ENCODE results near the gene NPIPA1. TPM values are rescaled to one million over a fixed set of nuclear protein-coding genes. Genes with fewer than 3 reads are reported as not detected.
"Not testable (repeated sequence)": the region's sequence is repeated elsewhere in the genome, so short reads cannot be mapped to it uniquely, and the experiment has no call there.

Gene NPIPA1
- total RNA-seq, 1 experiment from 2014 or later: 215 TPM

DNA sequence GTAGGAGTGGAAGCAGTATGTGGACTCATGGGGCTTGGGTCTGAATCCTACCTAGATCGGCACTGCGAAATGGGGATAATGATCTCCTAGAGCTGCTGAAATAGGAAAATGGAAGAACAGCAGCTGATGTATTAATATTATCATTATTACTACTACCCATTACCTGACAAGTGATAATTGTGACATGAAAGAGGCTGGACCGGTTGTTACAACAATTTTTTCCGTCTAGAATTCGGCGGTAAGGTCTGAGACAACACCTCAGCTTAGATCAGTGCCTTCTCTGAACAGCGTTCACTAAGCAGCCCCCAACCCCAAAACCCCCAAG lies 37.0 kb downstream of the NPIPA1 start:
- POLR2A ChIA-PET: interaction anchor here (1.1 to 1.2 kb wide), 2 partner anchors 11 to 16 kb away, joined by 4 read pairs; no protein-coding TSS in a partner anchor
- H3K4me3 Mint-ChIP-seq (ENCODE audit: unreplicated experiment): peak overlapping the region; percentile 93
- H3K27ac Mint-ChIP-seq (ENCODE audit: low read depth, unreplicated experiment): peak overlapping the region; percentile 90
- H3K9me3 Mint-ChIP-seq (ENCODE audit: unreplicated experiment); CTCF ChIA-PET; H3K27me3 Mint-ChIP-seq (ENCODE audit: insufficient read depth, unreplicated experiment); BruUV-seq (replicated peaks); intact Hi-C loops (cut with micrococcal nuclease): not testable (repeated sequence)
- peaks cover 21% of the 10 kb centered on the region for H3K4me1 Mint-ChIP-seq (ENCODE audit: insufficient read depth, unreplicated experiment)
- H3K36me3 Mint-ChIP-seq (ENCODE audit: insufficient read depth, unreplicated experiment): peaks cover 13% of the 10 kb centered on the region
- DNase-seq (ENCODE audit: unreplicated experiment): peak; percentile 81

DNA sequence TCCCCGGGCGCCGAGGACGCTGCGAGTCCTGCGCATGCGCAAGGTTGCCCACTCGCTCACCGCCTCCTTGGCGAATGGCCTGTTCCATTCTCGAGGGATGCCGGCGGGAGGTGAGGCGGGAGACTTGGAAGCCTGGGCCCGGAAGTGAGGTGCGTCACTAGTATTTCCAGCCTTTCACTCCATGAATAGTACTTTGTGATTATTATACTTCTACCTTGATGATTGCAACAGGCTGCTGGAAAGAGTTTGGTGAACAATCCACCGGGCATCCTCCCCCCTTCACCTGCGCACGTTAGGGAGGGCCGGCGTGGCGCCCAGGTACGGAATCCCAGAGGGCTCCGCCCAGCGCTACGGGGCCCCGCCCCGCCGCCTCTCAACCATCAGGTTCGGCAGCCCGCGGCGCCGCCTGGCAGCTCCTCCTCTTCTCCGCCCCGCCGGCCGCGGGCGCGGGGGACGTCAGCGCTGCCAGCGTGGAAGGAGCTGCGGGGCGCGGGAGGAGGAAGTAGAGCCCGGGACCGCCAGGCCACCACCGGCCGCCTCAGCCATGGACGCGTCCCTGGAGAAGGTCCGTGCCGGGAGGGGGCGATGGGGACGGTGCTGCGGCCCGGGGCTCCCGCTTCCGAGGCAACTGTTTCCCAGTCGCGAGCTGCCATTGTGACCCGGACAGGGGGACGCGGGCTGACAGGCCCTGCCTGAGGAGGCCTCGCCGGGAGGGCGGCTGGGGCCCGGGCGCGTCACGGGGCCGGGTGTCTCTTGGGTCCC lies 37.6 kb downstream of the NPIPA1 start, which contains the start of gene PDXDC1:
Gene PDXDC1, plus strand, starts transcription at position 371 of the 762 bp plus-strand sequence. Its CDS starts 174 bp downstream, at position 545.
- BruUV-seq (replicated peaks); H3K9me3 Mint-ChIP-seq (ENCODE audit: unreplicated experiment); CTCF ChIA-PET; intact Hi-C loops (cut with micrococcal nuclease); H3K27me3 Mint-ChIP-seq (ENCODE audit: insufficient read depth, unreplicated experiment): not testable (repeated sequence)
- DNase-seq (ENCODE audit: unreplicated experiment): peak; percentile 98
- Mint-ChIP-seq H3K4me1 (ENCODE audit: insufficient read depth, unreplicated experiment) (peaks cover 21% of the 10 kb centered on the region), H3K27ac (ENCODE audit: low read depth, unreplicated experiment) (peak within 1 kb of the TSS; percentile 90), H3K4me3 (ENCODE audit: unreplicated experiment) (peak within 1 kb of the TSS; percentile 93), H3K36me3 (ENCODE audit: insufficient read depth, unreplicated experiment) (peaks cover 18% of the 10 kb centered on the region)
- POLR2A ChIA-PET: interaction anchor here (1.0 to 1.2 kb wide), 4 partner anchors 11 to 49 kb away, joined by 3 to 5 read pairs (median 4); no protein-coding TSS in a partner anchor

DNA sequence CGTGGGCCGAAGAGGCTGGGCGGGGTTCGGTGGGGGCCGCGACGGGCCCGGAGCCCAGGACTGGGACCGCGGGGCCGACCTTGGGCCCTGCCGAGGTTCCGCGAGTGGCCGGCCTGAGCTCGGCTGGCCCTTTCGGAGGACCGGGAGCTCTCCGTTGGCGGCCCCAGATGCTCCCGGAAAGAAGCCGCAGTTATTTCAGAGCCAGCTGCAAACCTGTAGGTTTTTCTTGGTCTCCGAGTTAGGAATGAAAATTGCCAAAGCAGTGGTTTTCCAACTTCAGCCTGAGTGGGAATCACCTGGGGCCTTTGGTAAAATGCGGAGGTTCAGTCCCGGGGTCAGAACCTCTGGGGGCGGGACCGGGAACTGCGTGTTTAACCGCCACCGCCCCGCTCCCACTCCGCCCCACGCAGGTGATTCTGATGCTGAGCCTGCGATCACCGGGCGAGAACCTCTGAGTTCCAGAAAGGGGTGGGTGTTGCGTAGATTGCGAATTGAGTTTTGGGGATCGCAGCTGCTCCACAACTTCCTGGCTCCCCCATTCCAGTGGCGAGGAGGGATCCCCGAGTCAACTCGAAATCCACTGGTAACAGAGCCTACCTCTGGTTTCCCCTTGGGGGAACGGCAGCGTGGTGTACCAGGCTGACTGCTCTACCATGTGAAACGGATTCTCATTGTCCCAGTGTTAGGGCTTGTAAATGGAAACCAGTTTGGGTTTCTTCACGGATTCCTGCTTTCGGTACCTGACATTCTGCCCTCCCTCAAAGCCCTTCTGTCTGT lies 38.4 kb downstream of the NPIPA1 start:
- CTCF ChIA-PET; intact Hi-C loops (cut with micrococcal nuclease); BruUV-seq (replicated peaks); H3K9me3 Mint-ChIP-seq (ENCODE audit: unreplicated experiment); H3K27me3 Mint-ChIP-seq (ENCODE audit: insufficient read depth, unreplicated experiment): not testable (repeated sequence)
- peaks cover 18% of the 10 kb centered on the region for H3K36me3 Mint-ChIP-seq (ENCODE audit: insufficient read depth, unreplicated experiment)
- H3K4me1 Mint-ChIP-seq (ENCODE audit: insufficient read depth, unreplicated experiment): peaks cover 17% of the 10 kb centered on the region
- POLR2A ChIA-PET: interaction anchor here (1.0 to 1.2 kb wide), 4 partner anchors 12 to 48 kb away, joined by 3 to 5 read pairs (median 4); no protein-coding TSS in a partner anchor
- H3K27ac Mint-ChIP-seq (ENCODE audit: low read depth, unreplicated experiment): peak overlapping the region; percentile 90
- DNase-seq (ENCODE audit: unreplicated experiment): peak; percentile 42
- peak overlapping the region; percentile 93 for H3K4me3 Mint-ChIP-seq (ENCODE audit: unreplicated experiment)

DNA sequence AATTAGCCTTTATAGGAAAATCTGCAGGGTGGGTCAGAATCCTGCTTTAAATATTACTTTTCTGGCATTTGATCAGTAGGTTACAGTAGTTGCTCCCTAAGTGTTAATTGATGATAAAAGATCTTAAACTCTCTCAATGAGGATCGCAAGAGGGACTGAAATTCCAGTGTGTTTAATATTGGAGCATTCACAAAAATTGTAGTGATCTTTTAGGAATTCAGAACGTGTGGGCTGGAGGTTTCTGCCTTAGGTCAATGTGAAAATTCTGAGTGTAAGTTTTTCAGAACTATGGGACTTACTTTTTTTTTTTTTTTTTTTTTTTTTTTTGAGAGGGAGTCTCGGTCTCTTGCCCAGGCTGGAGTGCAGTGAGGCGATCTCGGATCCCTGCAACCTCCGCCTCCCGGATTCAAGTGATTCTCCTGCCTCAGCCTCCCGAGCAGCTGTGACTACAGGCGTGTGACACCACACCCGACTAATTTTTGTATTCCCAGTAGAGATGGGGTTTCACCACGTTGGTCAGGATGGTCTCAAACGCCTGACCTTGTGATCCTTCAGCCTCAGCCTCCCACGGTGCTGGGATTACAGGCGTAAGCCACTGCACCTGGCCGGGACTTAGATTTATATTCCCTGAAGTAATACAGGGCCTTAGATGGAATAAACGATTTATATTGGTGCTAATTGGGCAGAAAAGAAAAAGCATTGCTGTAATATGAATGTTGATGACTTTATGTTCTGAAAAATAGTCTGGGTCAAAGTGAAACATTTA lies 39.9 kb downstream of the NPIPA1 start:
- Mint-ChIP-seq H3K4me1 (ENCODE audit: insufficient read depth, unreplicated experiment) (peaks cover 21% of the 10 kb centered on the region), H3K36me3 (ENCODE audit: insufficient read depth, unreplicated experiment) (peaks cover 18% of the 10 kb centered on the region), H3K4me3 (ENCODE audit: unreplicated experiment) (peak overlapping the region; percentile 93)
- BruUV-seq (replicated peaks); H3K27me3 Mint-ChIP-seq (ENCODE audit: insufficient read depth, unreplicated experiment); H3K9me3 Mint-ChIP-seq (ENCODE audit: unreplicated experiment); DNase-seq (ENCODE audit: unreplicated experiment); H3K27ac Mint-ChIP-seq (ENCODE audit: low read depth, unreplicated experiment); POLR2A ChIA-PET; intact Hi-C loops (cut with micrococcal nuclease); CTCF ChIA-PET: not testable (repeated sequence)

DNA sequence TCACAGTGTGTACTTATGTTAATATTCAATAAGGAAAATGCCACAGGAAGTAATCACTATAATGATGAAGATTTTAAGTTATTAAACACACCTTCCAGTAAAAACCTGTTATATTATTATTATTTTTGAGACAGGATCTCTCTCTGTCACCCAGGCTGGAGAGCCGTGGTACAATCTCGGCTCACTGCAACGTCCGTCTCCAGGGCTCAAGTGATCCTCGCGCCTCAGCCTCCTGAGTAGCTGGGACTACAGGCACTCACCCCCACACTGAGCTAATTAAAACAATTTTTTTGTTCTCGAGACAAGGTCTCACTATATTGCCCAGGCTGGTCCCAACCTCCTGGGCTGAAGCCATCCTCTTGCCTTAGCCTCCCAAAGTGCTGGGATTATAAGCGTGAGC lies 41.0 kb downstream of the NPIPA1 start:
- H3K27me3 Mint-ChIP-seq (ENCODE audit: insufficient read depth, unreplicated experiment); H3K9me3 Mint-ChIP-seq (ENCODE audit: unreplicated experiment); BruUV-seq (replicated peaks); intact Hi-C loops (cut with micrococcal nuclease); H3K4me3 Mint-ChIP-seq (ENCODE audit: unreplicated experiment); H3K27ac Mint-ChIP-seq (ENCODE audit: low read depth, unreplicated experiment); POLR2A ChIA-PET; DNase-seq (ENCODE audit: unreplicated experiment); CTCF ChIA-PET: not testable (repeated sequence)
- H3K4me1 Mint-ChIP-seq (ENCODE audit: insufficient read depth, unreplicated experiment): peaks cover 27% of the 10 kb centered on the region
- peaks cover 20% of the 10 kb centered on the region for H3K36me3 Mint-ChIP-seq (ENCODE audit: insufficient read depth, unreplicated experiment)

DNA sequence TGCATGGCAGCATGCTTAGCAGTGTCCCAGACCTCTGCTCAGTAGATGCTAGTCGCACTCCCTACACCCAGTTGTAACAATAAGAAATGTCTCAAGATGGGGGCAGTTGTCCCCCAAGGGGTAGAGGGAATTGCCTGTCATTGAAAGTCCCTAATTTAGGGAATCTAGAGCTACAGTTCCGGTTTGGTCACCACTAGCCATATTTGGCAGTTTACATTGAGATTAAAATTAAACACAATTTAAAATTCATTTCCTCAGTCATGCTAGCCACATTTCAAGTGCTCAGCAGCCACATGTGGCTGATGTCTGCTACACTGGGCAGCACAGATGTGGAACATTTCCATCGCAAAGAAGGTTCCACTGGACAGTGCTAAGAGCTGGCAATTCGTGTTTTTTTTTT lies 41.7 kb downstream of the NPIPA1 start:
- peaks cover 25% of the 10 kb centered on the region for H3K36me3 Mint-ChIP-seq (ENCODE audit: insufficient read depth, unreplicated experiment)
- H3K9me3 Mint-ChIP-seq (ENCODE audit: unreplicated experiment); DNase-seq (ENCODE audit: unreplicated experiment); BruUV-seq (replicated peaks); H3K27me3 Mint-ChIP-seq (ENCODE audit: insufficient read depth, unreplicated experiment); CTCF ChIA-PET; intact Hi-C loops (cut with micrococcal nuclease); POLR2A ChIA-PET; H3K27ac Mint-ChIP-seq (ENCODE audit: low read depth, unreplicated experiment); H3K4me3 Mint-ChIP-seq (ENCODE audit: unreplicated experiment): not testable (repeated sequence)
- peaks cover 28% of the 10 kb centered on the region for H3K4me1 Mint-ChIP-seq (ENCODE audit: insufficient read depth, unreplicated experiment)

DNA sequence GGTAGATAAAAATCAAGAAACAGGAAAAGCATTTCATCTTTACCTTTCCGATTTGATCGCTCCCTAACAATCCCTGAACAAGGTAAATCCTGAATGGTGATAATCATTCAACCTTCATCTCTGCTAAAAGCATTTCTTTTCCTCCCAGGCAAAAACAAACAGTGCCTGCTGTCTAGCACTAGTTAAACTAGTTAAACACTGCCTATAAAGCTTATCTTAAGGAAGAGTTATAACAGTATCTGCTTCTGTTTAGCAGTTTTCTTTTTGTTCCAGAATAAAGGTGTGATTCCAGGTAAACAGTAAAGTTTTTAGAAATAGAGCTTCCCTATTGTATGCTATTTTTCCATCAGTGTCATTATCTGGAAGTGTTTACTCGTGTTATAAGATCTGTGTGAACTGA lies 44.0 kb downstream of the NPIPA1 start:
- H3K9me3 Mint-ChIP-seq (ENCODE audit: unreplicated experiment); intact Hi-C loops (cut with micrococcal nuclease); CTCF ChIA-PET; POLR2A ChIA-PET; H3K4me3 Mint-ChIP-seq (ENCODE audit: unreplicated experiment); BruUV-seq (replicated peaks); H3K27ac Mint-ChIP-seq (ENCODE audit: low read depth, unreplicated experiment); DNase-seq (ENCODE audit: unreplicated experiment); H3K27me3 Mint-ChIP-seq (ENCODE audit: insufficient read depth, unreplicated experiment): not testable (repeated sequence)
- Mint-ChIP-seq H3K36me3 (ENCODE audit: insufficient read depth, unreplicated experiment) (peaks cover 47% of the 10 kb centered on the region), H3K4me1 (ENCODE audit: insufficient read depth, unreplicated experiment) (peaks cover 24% of the 10 kb centered on the region)

DNA sequence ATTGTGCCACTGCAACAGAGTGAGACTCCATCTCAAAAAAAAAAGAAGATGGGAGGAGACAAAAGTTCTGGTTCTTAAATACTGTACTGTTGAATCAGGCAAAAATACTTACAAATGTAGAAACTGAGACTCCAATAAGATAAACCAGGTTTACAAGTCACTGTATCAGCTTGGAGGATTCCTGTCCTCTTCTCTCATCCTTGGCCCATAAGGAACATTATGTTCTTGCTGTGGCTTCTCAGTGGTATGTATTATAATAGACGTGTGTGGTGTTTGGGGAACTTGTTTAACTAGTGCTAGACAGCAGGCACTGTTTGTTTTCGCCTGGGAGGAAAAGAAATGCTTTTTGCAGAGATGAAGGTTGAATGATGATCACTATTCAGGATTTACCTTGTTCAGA lies 45.3 kb downstream of the NPIPA1 start:
- POLR2A ChIA-PET; CTCF ChIA-PET; H3K9me3 Mint-ChIP-seq (ENCODE audit: unreplicated experiment); H3K4me3 Mint-ChIP-seq (ENCODE audit: unreplicated experiment); BruUV-seq (replicated peaks); intact Hi-C loops (cut with micrococcal nuclease); DNase-seq (ENCODE audit: unreplicated experiment); H3K27me3 Mint-ChIP-seq (ENCODE audit: insufficient read depth, unreplicated experiment); H3K27ac Mint-ChIP-seq (ENCODE audit: low read depth, unreplicated experiment): not testable (repeated sequence)
- Mint-ChIP-seq H3K4me1 (ENCODE audit: insufficient read depth, unreplicated experiment) (peaks cover 16% of the 10 kb centered on the region), H3K36me3 (ENCODE audit: insufficient read depth, unreplicated experiment) (peaks cover 54% of the 10 kb centered on the region)

DNA sequence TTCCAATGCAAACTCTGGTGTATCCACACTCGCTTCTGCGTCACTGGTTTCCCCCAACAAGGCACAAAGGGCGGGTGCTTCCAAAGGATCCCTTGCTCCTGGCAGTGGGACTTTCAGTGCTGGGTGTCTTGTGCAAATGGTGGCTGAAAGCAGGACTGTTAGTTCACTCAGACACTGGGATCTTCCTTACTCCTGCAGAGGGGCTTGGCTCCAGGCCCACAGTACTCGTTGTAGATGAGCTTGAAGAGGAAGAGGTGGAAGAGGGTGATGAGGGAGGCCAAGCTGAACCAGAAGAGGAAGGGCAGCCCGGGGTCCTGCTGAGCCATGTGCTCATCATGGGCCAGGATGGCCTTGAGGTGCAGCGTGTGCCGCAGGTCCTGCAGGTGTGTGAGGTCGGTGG lies 50.8 kb downstream of the NPIPA1 start:
- POLR2A ChIA-PET: interaction anchor here (0.6 kb wide), 1 partner anchor 88 kb away, joined by 3 read pairs; no protein-coding TSS in a partner anchor
- H3K4me3 Mint-ChIP-seq (ENCODE audit: unreplicated experiment); H3K27me3 Mint-ChIP-seq (ENCODE audit: insufficient read depth, unreplicated experiment); H3K4me1 Mint-ChIP-seq (ENCODE audit: insufficient read depth, unreplicated experiment); BruUV-seq (replicated peaks); CTCF ChIA-PET; intact Hi-C loops (cut with micrococcal nuclease); H3K27ac Mint-ChIP-seq (ENCODE audit: low read depth, unreplicated experiment); H3K9me3 Mint-ChIP-seq (ENCODE audit: unreplicated experiment); DNase-seq (ENCODE audit: unreplicated experiment): not testable (repeated sequence)
- H3K36me3 Mint-ChIP-seq (ENCODE audit: insufficient read depth, unreplicated experiment): peaks cover 61% of the 10 kb centered on the region

All from MCF 10A (cell line).